ENCODE measurements around the gene ADARB2.

DNA sequence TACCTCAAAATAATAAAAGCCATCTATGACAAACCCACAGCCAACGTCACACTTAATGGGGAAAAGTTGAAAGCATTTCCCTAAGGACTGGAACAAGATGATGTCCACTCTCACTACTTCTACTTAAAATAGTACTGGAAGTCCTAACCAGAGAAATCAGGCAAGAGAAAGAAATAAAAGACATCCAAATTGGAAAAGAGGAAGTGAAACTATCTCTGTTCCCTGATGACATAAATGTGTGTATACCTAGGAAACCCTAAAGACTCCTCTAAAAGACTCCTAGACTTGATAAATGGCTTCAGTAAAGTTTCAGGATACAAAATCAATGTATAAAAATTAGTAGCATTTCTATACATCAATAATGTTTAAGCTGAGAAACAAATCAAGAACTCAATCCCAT is 367.0 kb downstream of the ADARB2 start:
- TF ChIP-seq, protein P1, sequence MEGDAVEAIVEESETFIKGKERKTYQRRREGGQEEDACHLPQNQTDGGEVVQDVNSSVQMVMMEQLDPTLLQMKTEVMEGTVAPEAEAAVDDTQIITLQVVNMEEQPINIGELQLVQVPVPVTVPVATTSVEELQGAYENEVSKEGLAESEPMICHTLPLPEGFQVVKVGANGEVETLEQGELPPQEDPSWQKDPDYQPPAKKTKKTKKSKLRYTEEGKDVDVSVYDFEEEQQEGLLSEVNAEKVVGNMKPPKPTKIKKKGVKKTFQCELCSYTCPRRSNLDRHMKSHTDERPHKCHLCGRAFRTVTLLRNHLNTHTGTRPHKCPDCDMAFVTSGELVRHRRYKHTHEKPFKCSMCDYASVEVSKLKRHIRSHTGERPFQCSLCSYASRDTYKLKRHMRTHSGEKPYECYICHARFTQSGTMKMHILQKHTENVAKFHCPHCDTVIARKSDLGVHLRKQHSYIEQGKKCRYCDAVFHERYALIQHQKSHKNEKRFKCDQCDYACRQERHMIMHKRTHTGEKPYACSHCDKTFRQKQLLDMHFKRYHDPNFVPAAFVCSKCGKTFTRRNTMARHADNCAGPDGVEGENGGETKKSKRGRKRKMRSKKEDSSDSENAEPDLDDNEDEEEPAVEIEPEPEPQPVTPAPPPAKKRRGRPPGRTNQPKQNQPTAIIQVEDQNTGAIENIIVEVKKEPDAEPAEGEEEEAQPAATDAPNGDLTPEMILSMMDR (IDR thresholded peaks at IDR 0.05): no peak
- no peak for TF ChIP-seq POLR2A (IDR thresholded peaks at IDR 0.05)
